ENCODE results near the gene COQ6.

The COQ6 gene

GRCh38 chr14:73958591-73958990 lies 8.5 kb downstream of the COQ6 start:
- TF ChIP-seq GATA3 (IDR thresholded peaks at IDR 0.05; ENCODE audit: low read depth, low read length) (no peak), GATA2 (IDR thresholded peaks at IDR 0.05; ENCODE audit: low read depth, low read length) (no peak)

GRCh38 chr14:73961192-73961591 lies 11.1 kb downstream of the COQ6 start:
- no peak for TF ChIP-seq GATA3 (IDR thresholded peaks at IDR 0.05; ENCODE audit: low read depth, low read length)
- no peak for TF ChIP-seq GATA2 (IDR thresholded peaks at IDR 0.05; ENCODE audit: low read depth, low read length)

GRCh38 chr14:73965216-73965615 lies 15.1 kb downstream of the COQ6 start:
- TF ChIP-seq GATA3 (IDR thresholded peaks at IDR 0.05; ENCODE audit: low read depth, low read length), result no peak
- no peak for TF ChIP-seq GATA2 (IDR thresholded peaks at IDR 0.05; ENCODE audit: low read depth, low read length)

- TF ChIP-seq GATA2 (IDR thresholded peaks at IDR 0.05; ENCODE audit: low read depth, low read length) (no peak), GATA3 (IDR thresholded peaks at IDR 0.05; ENCODE audit: low read depth, low read length) (no peak)
Measured at GRCh38 chr14:73968885-73969284, 18.8 kb downstream of the COQ6 start.

GRCh38 chr14:73973497-73973896 lies 23.4 kb downstream of the COQ6 start:
- TF ChIP-seq GATA2 (IDR thresholded peaks at IDR 0.05; ENCODE audit: low read depth, low read length) (no peak), GATA3 (IDR thresholded peaks at IDR 0.05; ENCODE audit: low read depth, low read length) (no peak)

- TF ChIP-seq GATA3 (IDR thresholded peaks at IDR 0.05; ENCODE audit: low read depth, low read length) (no peak), GATA2 (IDR thresholded peaks at IDR 0.05; ENCODE audit: low read depth, low read length) (no peak)
Measured at GRCh38 chr14:73976125-73976524, 26.0 kb downstream of the COQ6 start.

GRCh38 chr14:73977896-73978295 lies 27.8 kb downstream of the COQ6 start:
- TF ChIP-seq GATA2 (IDR thresholded peaks at IDR 0.05; ENCODE audit: low read depth, low read length) (no peak), GATA3 (IDR thresholded peaks at IDR 0.05; ENCODE audit: low read depth, low read length) (no peak)

- TF ChIP-seq GATA2 (IDR thresholded peaks at IDR 0.05; ENCODE audit: low read depth, low read length), result no peak
- TF ChIP-seq GATA3 (IDR thresholded peaks at IDR 0.05; ENCODE audit: low read depth, low read length), result no peak
Measured at GRCh38 chr14:73988065-73988464, 38.0 kb downstream of the COQ6 start.

- no peak for TF ChIP-seq GATA2 (IDR thresholded peaks at IDR 0.05; ENCODE audit: low read depth, low read length)
- no peak for TF ChIP-seq GATA3 (IDR thresholded peaks at IDR 0.05; ENCODE audit: low read depth, low read length)
Measured at GRCh38 chr14:73991092-73991491, 41.0 kb downstream of the COQ6 start.

- TF ChIP-seq GATA3 (IDR thresholded peaks at IDR 0.05; ENCODE audit: low read depth, low read length) (no peak), GATA2 (IDR thresholded peaks at IDR 0.05; ENCODE audit: low read depth, low read length) (no peak)
Measured at GRCh38 chr14:73995977-73996378, 45.9 kb downstream of the COQ6 start.

- no peak for TF ChIP-seq GATA2 (IDR thresholded peaks at IDR 0.05; ENCODE audit: low read depth, low read length)
- TF ChIP-seq GATA3 (IDR thresholded peaks at IDR 0.05; ENCODE audit: low read depth, low read length), result no peak
Measured at GRCh38 chr14:73996731-73997107, 46.6 kb downstream of the COQ6 start.

GRCh38 chr14:73997108-73997943 lies 47.2 kb downstream of the COQ6 start:
- TF ChIP-seq GATA3 (IDR thresholded peaks at IDR 0.05; ENCODE audit: low read depth, low read length) (no peak), GATA2 (IDR thresholded peaks at IDR 0.05; ENCODE audit: low read depth, low read length) (no peak)

GRCh38 chr14:73997944-73998447 lies 47.9 kb downstream of the COQ6 start:
- no peak for TF ChIP-seq GATA2 (IDR thresholded peaks at IDR 0.05; ENCODE audit: low read depth, low read length)
- TF ChIP-seq GATA3 (IDR thresholded peaks at IDR 0.05; ENCODE audit: low read depth, low read length), result no peak

GRCh38 chr14:73998726-73999125 lies 48.6 kb downstream of the COQ6 start:
- TF ChIP-seq GATA3 (IDR thresholded peaks at IDR 0.05; ENCODE audit: low read depth, low read length) (no peak), GATA2 (IDR thresholded peaks at IDR 0.05; ENCODE audit: low read depth, low read length) (no peak)

GRCh38 chr14:74008843-74009499 lies 58.9 kb downstream of the COQ6 start:
- TF ChIP-seq GATA3 (IDR thresholded peaks at IDR 0.05; ENCODE audit: low read depth, low read length) (no peak), GATA2 (IDR thresholded peaks at IDR 0.05; ENCODE audit: low read depth, low read length) (no peak)
